GM12878 (cell line): ENCODE measurements around the gene MTF2. TPM values are rescaled to one million over a fixed set of nuclear protein-coding genes. Genes with fewer than 3 reads are reported as not detected.

Experiments
- CEBPB ChIP-seq, 2 experiments: fragments of 150-350 bp in 1 of 2; IDR thresholded peaks; 2 replicates each; pipeline ENCODE4 v1.6.1; 2012 to 2014; ENCODE audit warnings: low read depth in 2 of 2, low read length in 2 of 2, borderline replicate concordance in 1 of 2, inconsistent platforms in 1 of 2
- JUND ChIP-seq: IDR thresholded peaks from 2 replicates; pipeline ENCODE4 v1.6.1; 2012; ENCODE audit warnings: low read depth, mild to moderate bottlenecking, low read length, improper control_type of control experiment, moderate library complexity
- KAT2A ChIP-seq: conservative IDR thresholded peaks from 2 replicates; pipeline ENCODE4 v1.6.1; 2011; ENCODE audit warnings: low read depth, low read length; ENCODE audit not compliant: control insufficient read depth
- TCF3 ChIP-seq: IDR thresholded peaks from 2 replicates; pipeline ENCODE4 v1.6.1; 2012; ENCODE audit warnings: low read depth, mild to moderate bottlenecking, low read length, borderline replicate concordance; ENCODE audit not compliant: insufficient read depth
- polyA plus RNA-seq, 11 experiments: library from polyadenylated mRNA; depleted of rRNA in 4 of 11; unstranded in 6 of 11; stranded (reverse) in 5 of 11; fragments of >200 nt; fragmentation: Nextera tagmentation in 4 of 11; fragmentation: Illumina TruSeq in 1 of 11; extraction: Ambion mirVana in 4 of 11; extraction: Trizol in 1 of 11; gene quantifications; 1 replicate in 1 of 11; 2 replicates in 10 of 11; pipeline versions ENCODE4 v1.2.1 to v1.2.3, GENCODE V29; 2011 to 2016; ENCODE audit warnings: inconsistent platforms in 2 of 11, missing spikeins in 2 of 11, low read depth in 1 of 11
- total RNA-seq, 4 experiments: library from RNA; depleted of rRNA in 3 of 4; stranded (reverse); fragments of >200 nt in 3 of 4; fragmentation: Illumina TruSeq in 1 of 4; extraction: Trizol in 1 of 4; gene quantifications; 2 replicates each; pipeline versions ENCODE4 v1.2.1 to v1.2.3, GENCODE V29; 2013 to 2021
- TF ChIP-seq, protein P1 (sequence below): fragments of 150-350 bp; IDR thresholded peaks from 2 replicates; pipeline ENCODE4 v1.6.1; 2016; ENCODE audit warnings: low read depth, low read length
- TF ChIP-seq, protein P2 (sequence below): IDR thresholded peaks from 2 replicates; pipeline ENCODE4 v1.6.1; 2012; ENCODE audit warnings: improper control_type of control experiment, low read depth, low read length; ENCODE audit not compliant: insufficient replicate concordance

MTF2 gene
- total and polyA plus RNA-seq, 10 of the 15 experiments (the other 5 are each of a cell fraction or from before 2014, with no cell fraction given): 22.6 to 74.9 (median 42.8) TPM

DNA sequence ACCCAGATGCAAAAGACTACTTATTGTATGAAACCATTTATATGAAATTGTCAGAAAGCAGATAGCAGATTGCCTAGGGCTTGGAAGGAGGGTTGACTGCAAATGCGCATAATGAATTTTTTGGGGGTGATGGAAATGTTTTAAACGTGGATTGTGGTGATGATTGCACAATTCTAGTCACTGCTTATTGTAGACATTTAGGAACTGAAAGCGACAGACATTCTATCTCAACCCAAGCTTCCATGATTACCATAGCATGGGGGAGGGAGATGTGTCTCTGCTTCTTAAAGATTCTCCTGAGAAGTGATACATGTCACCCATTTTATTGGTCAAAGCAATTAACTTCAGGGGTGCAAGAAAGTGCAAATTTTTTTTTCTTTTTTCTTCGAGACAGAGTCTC lies 2.8 kb upstream of the MTF2 start (continued):
- TF ChIP-seq, protein P1, sequence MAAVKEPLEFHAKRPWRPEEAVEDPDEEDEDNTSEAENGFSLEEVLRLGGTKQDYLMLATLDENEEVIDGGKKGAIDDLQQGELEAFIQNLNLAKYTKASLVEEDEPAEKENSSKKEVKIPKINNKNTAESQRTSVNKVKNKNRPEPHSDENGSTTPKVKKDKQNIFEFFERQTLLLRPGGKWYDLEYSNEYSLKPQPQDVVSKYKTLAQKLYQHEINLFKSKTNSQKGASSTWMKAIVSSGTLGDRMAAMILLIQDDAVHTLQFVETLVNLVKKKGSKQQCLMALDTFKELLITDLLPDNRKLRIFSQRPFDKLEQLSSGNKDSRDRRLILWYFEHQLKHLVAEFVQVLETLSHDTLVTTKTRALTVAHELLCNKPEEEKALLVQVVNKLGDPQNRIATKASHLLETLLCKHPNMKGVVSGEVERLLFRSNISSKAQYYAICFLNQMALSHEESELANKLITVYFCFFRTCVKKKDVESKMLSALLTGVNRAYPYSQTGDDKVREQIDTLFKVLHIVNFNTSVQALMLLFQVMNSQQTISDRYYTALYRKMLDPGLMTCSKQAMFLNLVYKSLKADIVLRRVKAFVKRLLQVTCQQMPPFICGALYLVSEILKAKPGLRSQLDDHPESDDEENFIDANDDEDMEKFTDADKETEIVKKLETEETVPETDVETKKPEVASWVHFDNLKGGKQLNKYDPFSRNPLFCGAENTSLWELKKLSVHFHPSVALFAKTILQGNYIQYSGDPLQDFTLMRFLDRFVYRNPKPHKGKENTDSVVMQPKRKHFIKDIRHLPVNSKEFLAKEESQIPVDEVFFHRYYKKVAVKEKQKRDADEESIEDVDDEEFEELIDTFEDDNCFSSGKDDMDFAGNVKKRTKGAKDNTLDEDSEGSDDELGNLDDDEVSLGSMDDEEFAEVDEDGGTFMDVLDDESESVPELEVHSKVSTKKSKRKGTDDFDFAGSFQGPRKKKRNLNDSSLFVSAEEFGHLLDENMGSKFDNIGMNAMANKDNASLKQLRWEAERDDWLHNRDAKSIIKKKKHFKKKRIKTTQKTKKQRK: no peak
- TF ChIP-seq KAT2A: no peak
- TF ChIP-seq CEBPB (IDR thresholded peaks at IDR 0.05; ENCODE audit: borderline replicate concordance in 1 of 2, low read depth in 2 of 2, low read length in 2 of 2): no peak
- TF ChIP-seq JUND: no peak
- TF ChIP-seq TCF3: no peak
- TF ChIP-seq, protein P2, sequence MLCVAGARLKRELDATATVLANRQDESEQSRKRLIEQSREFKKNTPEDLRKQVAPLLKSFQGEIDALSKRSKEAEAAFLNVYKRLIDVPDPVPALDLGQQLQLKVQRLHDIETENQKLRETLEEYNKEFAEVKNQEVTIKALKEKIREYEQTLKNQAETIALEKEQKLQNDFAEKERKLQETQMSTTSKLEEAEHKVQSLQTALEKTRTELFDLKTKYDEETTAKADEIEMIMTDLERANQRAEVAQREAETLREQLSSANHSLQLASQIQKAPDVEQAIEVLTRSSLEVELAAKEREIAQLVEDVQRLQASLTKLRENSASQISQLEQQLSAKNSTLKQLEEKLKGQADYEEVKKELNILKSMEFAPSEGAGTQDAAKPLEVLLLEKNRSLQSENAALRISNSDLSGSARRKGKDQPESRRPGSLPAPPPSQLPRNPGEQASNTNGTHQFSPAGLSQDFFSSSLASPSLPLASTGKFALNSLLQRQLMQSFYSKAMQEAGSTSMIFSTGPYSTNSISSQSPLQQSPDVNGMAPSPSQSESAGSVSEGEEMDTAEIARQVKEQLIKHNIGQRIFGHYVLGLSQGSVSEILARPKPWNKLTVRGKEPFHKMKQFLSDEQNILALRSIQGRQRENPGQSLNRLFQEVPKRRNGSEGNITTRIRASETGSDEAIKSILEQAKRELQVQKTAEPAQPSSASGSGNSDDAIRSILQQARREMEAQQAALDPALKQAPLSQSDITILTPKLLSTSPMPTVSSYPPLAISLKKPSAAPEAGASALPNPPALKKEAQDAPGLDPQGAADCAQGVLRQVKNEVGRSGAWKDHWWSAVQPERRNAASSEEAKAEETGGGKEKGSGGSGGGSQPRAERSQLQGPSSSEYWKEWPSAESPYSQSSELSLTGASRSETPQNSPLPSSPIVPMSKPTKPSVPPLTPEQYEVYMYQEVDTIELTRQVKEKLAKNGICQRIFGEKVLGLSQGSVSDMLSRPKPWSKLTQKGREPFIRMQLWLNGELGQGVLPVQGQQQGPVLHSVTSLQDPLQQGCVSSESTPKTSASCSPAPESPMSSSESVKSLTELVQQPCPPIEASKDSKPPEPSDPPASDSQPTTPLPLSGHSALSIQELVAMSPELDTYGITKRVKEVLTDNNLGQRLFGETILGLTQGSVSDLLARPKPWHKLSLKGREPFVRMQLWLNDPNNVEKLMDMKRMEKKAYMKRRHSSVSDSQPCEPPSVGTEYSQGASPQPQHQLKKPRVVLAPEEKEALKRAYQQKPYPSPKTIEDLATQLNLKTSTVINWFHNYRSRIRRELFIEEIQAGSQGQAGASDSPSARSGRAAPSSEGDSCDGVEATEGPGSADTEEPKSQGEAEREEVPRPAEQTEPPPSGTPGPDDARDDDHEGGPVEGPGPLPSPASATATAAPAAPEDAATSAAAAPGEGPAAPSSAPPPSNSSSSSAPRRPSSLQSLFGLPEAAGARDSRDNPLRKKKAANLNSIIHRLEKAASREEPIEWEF: no peak
- TF ChIP-seq, all 136 proteins: peak for 0
